NCI-H460 (cell line): ENCODE data around the gene TK2. TPM values are rescaled to one million over a fixed set of nuclear protein-coding genes. Genes with fewer than 3 reads are reported as not detected.
"Not testable (repeated sequence)": the region's sequence is repeated elsewhere in the genome, so short reads cannot be mapped to it uniquely, and the experiment has no call there.

Experiments used
- DNase-seq: peaks from one replicate; pipeline ENCODE4 v3.0.0-alpha.2; 2016; ENCODE audit warnings: low read depth; ENCODE audit errors: extremely low read depth
- total RNA-seq: library from RNA; depleted of rRNA; stranded (reverse); fragments of >200 nt; shearing (Covaris generic); gene quantifications from 2 replicates; pipeline ENCODE4 v1.2.3, GENCODE V29; 2014

Gene TK2
- total RNA-seq, 1 experiment from 2014 or later: 25.0 TPM

DNA sequence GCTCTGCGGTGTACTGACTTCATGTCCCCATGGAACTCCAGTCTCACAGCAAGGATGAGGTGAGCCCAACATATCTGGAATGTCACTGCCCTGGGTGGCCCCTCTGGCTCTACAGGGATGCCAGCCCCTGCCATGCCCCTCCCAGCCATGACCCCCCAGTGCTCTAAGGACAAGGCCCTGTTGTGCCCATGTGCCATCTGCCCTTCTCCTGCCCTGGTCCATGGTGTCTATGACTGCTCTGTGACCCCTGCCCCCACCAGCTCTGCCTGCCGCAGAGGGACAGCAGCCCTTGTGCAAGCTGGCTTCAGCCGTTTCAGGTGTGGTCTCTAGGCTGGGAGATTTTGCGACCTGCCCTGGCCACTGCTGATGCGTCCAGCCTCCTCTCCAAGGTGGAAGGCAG, 40.3 kb downstream of the TK2 start:
- no peak for DNase-seq

DNA sequence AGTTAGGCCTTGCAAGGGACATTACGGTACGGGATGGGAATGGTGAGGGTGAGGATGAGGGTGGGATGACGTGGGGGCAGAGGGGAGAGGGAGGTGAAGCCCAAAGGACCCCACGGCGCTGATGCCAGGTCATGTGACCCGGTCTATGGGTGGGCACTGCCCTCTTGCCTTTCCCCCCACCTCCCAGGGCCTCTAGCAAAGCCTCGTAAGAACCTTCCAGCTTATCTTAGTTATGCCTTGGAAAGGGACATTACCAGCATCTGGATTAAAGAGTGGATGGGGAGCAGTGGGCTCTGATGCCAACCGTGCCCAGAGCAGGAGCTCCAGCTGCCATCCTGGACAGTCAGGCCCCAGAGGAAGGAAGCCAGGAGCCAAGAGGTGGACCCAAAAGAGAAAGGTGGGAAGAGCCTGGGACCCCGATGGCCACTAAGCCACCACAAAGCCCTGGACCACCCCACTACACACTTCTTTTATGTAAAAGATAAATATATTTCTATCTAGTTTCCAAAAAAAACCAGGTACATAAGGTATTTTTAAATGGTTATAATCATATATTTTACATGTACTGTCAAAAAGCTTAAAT, 40.9 kb downstream of the TK2 start:
- DNase-seq: no peak

DNA sequence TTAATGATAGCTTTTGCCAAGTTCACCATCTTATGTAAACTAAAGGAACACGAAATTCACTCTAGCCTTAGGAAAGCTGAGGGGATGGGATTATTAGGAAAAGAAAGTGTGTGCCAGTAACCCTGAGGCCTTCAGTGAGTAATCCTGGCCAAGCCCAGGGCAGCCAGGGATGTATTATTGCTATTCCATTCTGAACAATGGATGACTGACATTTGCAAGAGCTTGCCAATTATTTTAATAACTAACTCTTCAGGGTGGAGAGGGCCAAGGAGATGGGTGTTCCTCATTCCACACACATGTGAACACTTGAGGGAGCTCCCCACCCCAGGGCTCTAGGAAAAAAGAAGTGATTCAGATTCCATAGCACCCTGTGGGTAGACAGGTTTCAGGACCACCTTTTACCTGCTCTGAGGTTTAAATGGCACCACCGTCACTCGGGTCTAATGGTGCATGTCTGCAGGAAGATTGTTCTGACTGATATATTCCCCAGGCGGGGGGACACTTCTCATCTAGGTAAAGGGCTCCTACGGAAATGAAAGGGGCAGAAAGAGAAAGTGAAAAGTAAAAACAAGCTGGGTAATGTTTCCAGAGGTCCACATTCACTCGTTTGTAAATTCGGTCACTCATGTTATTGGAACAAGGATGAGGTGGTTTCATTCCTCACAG, 41.5 kb downstream of the TK2 start:
- peak; percentile 84 for DNase-seq

DNA sequence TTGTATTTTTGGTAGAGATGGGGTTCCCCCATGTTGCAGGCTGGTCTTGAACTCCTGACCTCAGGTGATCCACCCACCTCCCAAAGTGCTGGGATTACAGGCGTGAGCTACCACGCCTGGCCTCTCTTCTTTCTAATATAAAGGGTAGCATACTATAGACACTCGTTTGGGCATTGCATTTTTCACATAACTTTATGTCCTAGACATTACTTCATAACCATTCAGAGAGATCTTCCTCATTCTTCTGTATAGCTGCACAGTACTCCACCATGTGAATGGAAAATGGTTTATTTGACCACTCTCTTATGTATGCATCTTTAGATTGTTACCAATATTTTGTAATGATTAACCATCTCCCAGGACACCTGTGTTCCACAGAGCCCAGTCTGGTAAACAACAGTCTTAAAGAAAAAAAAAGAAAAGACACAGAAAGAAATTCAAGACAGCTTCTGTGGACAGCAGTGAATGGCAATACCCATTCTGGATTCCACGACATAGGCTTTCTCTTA, 42.1 kb downstream of the TK2 start:
- no peak for DNase-seq

DNA sequence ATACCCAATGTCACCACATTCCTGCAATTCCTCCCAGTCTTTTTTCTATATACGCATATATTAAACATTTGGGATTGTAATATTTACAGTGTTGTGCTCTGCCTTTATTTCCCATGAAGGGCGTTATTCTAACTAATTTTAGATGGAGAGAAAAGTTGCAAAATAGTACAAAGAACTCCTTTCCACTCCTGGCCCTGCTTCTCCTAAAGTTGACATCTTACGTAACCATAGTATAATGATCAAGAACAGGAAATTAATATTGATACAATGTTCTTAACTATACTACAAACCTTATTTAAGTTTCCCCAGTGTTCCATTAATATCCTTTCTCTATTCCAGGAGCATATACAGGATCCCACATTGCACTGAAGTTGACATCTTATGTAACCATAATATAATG, 46.3 kb downstream of the TK2 start:
- no peak for DNase-seq

DNA sequence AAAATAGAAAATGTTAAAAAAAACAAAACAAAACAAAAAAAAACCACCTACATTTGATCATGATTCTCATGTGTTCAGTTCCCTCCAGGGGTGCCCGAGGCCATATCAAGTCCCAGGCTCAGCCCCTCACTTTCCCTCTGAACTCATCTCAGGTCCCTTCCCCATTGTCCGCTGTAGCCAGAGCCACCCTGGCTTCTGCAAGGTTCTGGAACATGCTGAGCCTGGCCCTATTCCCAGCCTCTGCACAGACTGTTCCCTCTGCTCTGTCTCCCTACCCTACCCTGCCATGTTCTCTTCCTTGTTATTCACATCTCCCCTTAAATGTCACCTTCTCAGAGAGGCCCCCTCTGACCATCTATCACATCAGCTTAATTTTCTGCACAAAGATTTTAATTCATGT, 46.9 kb downstream of the TK2 start:
- DNase-seq: no peak

DNA sequence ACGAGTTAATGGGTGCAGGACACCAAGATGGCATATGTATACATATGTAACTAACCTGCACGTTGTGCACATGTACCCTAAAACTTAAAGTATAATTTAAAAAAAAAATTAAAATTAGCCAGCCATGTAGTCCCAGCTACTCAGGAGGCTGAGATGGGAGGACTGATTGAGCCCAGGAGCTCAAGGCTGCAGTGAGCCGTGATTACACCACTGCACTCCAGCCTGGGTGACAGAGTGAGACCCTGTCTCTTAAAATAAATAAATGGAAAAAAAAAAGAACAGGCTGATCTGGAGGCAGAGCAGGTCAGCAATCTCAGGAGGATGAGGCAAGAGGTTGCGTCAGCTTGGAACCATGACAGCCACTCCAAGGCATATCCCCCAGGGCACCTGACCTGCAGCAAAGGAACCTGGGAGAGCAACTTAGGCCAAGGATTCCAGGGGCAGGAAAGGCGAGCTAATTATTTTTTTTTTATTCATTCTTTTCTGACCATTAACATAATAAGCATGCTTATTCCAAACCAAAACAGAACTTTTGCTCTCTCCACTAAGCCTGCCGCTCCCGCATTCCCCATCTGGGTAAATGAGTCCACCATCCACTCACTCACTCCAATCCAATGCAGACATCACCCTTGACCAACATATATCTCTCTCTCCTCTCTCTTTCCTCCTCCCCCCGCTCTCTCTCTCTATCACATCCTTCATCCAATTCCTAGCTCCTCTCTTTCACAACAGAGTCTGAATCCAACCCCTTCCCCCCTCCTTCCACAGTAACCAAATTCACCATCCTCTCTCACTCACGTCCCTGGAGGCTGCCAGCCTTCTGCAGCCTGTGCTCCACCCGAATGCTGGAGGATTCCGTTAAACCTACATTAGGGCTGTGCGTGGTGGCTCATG, 47.7 kb downstream of the TK2 start:
- DNase-seq: no peak

DNA sequence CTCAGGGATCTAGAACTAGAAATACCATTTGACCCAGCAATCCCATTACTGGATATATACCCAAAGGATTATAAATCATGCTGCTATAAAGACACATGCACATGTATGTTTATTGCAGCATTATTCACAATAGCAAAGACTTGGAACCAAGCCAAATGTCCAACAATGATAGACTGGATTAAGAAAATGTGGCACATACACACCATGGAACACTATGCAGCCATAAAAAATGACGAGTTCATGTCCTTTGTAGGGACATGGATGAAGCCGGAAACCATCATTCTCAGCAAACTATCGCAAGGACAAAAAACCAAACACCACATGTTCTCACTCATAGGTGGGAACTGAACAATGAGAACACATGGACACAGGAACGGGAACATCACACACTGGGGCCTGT, 48.4 kb downstream of the TK2 start:
- DNase-seq: not testable (repeated sequence)

DNA sequence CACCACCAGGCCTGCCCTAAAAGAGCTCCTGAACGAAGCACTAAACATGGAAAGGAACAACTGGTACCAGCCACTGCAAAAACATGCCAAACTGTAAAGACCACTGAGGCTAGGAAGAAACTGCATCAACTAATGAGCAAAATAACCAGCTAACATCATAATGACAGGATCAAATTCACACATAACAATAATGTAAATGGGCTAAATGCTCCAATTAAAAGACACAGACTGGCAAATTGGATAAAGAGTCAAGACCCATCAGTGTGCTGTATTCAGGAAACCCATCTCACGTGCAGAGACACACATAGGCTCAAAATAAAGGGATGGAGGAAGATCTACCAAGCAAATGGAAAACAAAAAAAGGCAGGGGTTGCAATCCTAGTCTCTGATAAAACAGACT, 52.0 kb downstream of the TK2 start:
- DNase-seq: not testable (repeated sequence)

DNA sequence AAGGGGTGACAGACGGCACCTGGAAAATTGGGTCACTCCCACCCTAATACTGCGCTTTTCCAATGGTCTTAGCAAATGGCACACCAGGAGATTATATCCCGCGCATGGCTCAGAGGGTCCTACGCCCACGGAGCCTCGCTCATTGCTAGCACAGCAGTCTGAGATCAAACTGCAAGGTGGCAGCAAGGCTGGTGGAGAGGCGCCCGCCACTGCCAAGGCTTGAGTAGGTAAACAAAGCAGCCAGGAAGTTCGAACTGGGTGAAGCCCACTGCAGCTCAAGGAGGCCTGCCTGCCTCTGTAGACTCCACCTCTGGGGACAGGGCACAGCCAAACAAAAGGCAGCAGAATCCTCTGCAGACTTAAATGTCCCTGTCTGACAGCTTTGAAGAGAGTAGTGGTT, 53.7 kb downstream of the TK2 start:
- DNase-seq: not testable (repeated sequence)

DNA sequence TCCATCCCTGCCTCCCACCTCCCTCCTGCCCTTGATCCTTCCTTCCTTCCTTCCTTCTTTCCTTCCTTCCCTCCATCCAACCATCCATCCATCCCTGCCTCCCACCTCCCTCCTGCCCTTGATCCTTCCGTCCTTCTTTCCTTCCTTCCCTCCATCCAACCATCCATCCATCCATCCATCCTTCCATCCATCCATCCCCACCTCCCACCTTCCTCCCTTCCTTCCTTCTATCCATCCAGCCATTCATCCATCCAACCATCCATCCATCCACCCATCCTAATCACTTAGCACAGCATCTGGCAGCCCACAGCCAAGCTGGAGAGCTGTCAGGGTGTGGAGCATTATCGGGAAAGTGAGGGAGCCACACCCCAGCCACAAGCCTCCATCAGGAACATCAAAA, 54.5 kb downstream of the TK2 start:
- DNase-seq: no peak

DNA sequence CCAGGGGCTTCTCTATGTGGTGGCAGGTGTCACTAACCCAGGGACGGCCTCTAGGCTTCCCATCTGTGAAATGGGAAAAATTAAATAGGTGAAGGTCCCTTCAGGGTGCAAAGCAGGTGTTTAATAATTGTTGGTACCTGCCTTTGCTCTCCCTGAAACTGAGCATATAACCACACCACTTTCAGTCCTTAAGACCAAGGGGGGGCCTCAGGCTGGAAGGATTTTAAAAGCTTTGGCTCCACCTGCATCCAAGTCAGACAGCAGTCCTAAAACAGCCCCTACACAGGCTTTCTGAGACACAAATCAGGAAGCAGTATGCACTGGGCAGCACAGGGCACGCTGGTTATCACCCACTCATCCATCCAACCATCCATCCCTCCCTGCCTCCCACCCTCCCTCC, 55.0 kb downstream of the TK2 start:
- DNase-seq: no peak

DNA sequence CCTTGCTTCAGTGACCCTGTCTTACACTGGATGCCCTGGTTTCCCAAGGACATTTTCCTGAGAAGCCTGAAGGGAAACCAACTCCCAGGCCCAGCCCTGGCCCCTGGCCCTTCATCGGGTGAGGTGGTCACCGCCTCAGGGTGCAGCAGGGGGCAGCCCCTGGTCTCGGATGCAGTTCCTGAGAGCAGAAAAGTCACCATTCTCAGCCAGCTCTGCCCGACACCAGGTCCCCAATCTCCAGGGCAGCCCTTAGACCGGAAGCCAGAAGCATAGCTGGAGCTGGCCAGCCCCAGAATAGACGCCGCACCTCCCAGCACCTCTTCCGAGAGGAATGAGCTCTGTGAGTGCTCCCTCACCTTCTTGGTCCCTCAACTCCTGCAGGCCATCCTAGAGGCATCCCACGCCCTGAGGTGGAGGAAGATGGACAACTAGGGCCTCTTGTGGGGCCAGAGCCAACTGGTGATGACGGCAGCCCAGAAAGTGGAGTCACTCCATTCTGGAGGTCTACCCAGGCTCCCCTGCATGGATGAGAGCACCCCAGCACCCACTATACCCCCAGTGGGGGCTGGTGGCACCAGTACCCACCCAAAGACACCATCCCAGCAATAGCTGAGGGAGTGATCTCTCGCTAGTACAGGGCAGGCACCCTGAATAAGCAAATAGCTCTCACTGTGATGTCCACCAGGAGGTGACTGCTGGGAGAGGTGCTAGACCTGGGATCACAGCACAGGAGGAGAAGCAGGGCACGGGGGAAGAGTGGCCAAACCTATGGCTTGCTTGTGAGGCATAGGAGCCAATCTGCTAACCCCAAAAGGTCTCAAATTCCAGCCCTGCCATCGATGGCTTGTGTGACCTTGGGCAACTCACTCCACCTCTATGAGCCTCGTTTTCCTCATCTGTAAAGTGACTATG, 56.2 kb downstream of the TK2 start:
- DNase-seq: no peak

DNA sequence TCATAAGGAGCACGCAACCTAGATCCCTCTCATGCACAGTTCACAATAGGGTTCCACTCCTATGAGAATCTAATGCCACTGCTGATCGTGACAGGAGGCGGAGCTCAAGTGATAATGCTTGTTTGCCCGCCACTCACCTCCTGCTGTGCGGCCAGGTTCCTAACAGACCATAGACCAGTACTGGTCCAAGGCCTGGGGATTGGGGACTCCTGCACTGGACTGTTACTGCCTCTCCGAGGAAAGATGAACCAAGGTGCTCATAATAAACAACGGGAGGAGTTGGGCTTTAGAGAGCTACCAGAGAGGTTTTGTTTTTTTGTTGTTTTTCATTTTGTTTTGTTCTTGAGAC, 58.2 kb downstream of the TK2 start:
- no peak for DNase-seq

DNA sequence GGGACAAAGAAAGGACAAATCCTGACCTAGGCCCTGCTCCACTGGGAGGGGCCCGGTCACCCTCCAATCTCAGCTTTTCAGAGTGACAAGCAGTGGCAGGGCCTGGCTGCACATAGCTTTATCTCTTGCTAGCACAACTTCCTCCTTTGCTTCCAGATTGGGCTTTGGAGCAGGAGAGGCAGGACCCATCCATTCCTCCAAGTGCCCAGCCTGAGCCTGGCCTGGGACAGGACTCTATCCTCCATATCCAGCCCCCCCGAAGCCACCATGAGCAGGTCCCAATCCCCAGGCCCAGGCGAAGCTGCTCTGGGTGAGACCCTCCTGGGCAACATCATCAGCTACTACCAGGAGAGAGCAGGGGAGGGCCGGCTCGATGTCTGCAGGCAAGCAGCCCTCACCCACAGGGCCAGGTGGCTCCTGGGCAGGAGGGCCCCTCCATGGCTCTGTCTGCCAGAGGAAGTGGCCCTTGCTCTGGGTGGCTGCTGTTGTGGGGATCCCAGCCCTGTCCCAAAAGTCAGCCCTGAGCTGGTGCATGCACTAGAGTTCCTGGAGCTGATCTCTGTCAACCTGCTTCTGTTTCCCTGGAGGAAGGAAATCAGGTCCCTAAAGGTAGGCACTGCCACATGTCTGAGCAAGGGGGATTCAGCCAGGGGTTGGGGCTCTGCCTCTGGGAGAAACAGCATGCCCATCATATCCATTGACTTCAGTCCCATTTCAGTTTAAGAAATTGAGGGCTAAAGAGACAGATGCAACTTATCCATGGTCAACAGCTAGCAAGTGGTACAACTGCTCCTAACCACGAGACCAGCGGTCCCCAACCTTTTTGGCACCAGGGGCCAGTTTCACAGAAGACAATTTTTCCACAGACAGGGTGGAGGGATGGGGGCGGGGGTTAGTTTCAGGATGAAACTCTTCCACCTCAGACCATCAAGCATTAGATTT, 58.9 kb downstream of the TK2 start:
- no peak for DNase-seq

DNA sequence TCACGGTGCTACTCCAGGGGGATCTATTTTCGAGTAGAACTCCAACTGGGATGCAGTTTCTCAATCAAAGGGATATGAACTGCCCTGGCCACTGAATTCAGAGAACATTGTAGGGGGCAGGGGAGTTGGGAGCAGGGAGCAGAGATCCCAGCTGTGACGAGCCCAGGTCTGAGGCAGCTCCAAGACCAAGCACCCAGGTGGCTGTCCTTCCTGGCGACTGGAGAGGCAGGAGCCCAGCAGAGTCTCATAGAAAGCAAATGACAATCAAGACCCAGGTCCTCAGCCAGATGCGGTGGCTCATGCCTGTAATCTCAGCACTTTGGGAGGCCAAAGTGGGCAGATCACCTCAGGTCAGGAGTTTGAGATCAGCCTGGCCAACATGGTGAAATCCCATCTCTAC, 60.1 kb downstream of the TK2 start:
- no peak for DNase-seq

DNA sequence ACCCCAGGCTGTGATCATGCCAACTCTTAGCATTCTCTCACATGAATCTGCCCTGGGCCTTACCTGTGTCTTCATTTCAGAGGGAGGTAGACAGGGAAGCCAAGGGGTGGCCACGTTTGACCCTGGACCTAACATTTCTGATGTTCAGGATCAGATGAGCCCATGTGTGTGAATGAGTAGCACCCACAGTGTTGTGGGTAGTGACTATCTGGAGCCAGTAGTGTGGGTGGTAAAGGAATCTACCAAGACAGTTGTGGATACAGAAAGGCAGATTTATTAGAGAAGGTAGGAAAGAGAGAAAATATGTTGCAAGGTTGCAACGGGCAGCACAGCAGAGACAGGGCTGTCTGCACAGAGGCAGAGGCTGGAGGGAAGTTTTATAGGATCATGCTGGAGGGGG, 60.5 kb downstream of the TK2 start:
- DNase-seq: no peak

DNA sequence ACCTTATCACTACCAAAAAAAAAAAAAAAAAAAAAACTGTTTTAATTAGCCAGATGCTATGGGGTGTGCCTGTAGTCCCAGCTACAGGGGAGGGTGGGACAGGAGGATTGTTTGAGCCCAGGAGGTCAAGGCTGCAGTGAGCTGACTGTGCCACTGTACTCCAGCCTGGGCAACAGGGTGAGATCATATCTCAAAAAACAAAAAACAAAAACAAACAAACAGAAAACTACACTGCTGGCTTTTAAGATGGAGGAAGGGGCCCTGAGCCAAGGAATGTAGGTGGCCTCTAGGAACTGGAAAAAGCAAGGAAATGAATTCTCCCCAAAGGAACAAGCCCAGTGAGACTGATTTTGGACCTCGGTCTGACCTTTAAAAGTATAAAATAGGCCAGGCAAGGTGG, 61.4 kb downstream of the TK2 start:
- DNase-seq: no peak

DNA sequence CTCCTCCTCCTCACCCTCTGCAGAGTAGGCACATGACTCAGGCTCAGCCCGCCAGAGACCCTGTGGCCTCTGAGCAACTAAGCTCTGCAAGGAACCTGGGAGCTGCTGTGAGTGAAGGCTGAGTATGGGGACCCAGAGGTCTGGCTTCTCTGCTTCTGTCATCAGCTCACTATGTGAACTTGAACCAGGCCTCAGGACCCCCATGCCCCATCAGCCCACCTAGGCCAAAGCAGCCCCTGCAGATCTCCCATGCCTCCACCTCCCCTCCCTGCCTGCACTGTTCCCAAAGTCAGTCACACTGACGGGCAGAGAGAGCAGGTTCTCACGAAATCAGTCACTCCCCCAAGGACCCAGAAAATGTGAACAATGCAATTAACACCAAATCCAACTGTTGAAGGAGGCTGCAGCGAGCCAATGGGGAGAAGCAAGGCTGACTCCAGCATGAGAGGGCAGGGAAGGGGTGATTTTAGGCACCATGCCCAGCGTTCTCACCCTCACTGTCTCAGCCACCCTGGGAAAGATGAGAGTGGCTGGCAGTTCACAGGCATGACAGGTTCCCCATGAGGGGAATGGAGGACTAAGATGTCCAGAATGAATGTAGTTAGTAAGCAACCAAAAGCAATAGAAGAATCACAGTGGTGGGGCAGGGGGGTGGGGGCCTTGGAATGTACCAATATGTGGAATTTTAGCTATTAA, 62.2 kb downstream of the TK2 start:
- no peak for DNase-seq
